ENCODE data around the gene LYSMD3. TPM values are rescaled to one million over a fixed set of nuclear protein-coding genes. Genes with fewer than 3 reads are reported as not detected.

The LYSMD3 gene
- 8.2 to 9.8 TPM (median 8.7 TPM) in 5 replicates for total RNA-seq (2022; extraction: Qiagen RNA extraction; ENCODE audit: low read depth)

DNA sequence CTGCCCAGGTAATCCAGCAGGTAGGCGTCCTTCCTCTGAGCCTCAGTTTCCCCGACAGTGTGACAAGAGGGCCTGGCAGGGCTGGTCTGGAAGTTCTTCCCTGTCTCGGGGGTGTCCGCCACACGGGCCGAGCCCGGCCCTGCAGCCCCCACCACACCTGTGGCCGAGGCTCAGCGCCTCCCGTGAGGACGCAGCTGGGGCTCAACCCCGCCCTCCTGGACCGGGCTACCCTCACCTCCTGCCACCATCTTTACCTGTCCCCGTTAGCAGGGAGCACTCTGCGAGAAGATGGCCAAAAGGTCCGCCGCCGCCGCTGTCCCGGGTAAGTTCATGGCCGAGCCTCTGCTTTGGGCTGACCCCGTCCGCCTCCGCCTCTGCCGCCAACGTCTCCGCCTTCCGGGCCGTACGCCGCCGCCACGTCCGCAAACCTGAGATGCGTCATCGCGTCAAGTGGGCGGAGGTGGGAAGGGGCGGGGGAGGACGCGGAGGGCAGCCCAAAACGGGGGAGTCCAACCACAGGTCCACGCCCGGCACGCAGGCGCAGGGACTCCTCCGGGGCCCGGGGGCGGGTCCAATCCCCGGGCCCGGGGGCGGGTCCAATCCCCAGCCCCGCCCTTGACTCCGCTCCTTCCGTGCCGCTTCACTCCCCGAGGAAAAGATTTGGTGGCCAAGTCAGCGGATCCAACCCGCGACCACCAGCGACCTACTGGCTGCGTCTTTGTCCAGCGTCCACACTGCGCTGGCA, at the start of gene LYSMD3:
TSS of gene LYSMD3 (minus strand) at position 391 of the 745 bp plus-strand sequence. CDS start 4,295 bp downstream, outside the sequence.

GRCh38 chr5:90558344-90559192, 29.2 kb upstream of the LYSMD3 start, which contains the start of gene ADGRV1:
Gene ADGRV1 (plus strand): TSS chr5:90558797. CDS start chr5:90558896, 99 bp downstream.

DNA sequence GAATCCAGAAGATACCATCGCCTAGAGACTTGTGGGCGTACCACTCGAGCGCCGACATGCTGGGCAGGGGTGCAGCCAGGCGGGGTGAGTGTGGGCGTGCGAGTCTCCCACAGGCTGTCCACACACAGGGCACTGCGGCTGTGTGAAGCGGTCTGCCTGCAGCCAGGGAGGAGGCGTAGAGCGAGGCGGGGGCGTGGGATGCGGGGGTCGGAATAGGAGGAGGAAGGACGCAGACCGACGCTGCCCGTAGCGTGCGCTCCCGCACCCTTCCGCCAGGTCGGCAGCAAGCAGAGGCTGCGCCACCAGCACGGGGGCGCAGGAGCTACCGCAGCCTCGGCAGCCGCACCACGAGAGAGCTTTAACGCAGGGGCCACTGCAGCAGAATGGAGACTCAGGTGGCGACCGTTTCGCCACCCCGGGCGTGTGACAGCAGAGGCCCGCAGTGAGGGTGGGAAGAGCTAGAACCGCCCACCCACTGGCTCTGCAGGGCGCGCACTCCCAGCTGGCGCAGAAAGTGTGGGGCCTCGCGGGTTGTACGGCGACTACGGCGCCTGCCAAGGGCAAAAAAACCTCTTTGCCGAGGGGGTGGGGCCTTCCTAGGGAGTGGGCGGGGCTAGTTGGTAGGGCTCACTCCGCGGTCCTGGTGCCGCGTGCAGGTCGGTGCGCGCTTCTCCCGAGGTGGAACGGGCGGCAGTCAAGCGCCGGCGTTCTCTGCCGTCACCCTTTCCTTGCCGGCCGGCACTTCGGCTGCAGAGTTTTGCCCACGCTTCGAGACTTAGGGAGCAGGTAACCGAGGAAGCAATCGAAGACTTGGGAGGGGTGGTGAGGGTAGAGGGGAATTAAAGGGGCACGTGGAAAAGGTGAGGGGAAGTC, 54.9 kb downstream of the LYSMD3 start, which contains the start of the genes MBLAC2 and POLR3G:
TSS of gene MBLAC2 (minus strand) at position 537 of the 873 bp plus-strand sequence. CDS start at position 58, 479 bp downstream.
TSS of gene POLR3G (plus strand) at position 630 of the 873 bp plus-strand sequence. CDS start 10,704 bp downstream, outside the sequence.

Other genes starting within 250 kb of the LYSMD3 start
- gene CETN3, start 119.8 kb downstream of the LYSMD3 start, total RNA-seq (2022; extraction: Qiagen RNA extraction; ENCODE audit: low read depth), result 23.5 to 35.3 TPM (median 26.7 TPM) in 5 replicates
- 2.0 to 3.0 TPM (median 2.8 TPM) in 5 replicates for gene MBLAC2, start 54.8 kb downstream of the LYSMD3 start, total RNA-seq (2022; extraction: Qiagen RNA extraction; ENCODE audit: low read depth)
- gene POLR3G, start 54.7 kb downstream of the LYSMD3 start, total RNA-seq (2022; extraction: Qiagen RNA extraction; ENCODE audit: low read depth), result 14.6 to 21.6 TPM (median 16.7 TPM) in 5 replicates
- 0.74 to 1.1 TPM (median 0.80 TPM) in 5 replicates for gene ADGRV1, start 29.2 kb upstream of the LYSMD3 start, total RNA-seq (2022; extraction: Qiagen RNA extraction; ENCODE audit: low read depth)